Endothelial cell (in vitro differentiated cells): ENCODE data around the gene GUCY2F. TPM values are rescaled to one million over a fixed set of nuclear protein-coding genes. Genes with fewer than 3 reads are reported as not detected.

Experiments
- DNase-seq: peaks from one replicate; pipeline ENCODE4 v3.0.0; 2021; ENCODE audit warnings: low spot score
- H3K27ac Mint-ChIP-seq: one replicate; pipeline ENCODE4 v1.8.0; 2021; ENCODE audit warnings: mixed read lengths, inconsistent platforms; ENCODE audit not compliant: unreplicated experiment
- H3K27me3 Mint-ChIP-seq: one replicate; pipeline ENCODE4 v1.8.0; 2021; ENCODE audit warnings: mild to moderate bottlenecking, moderate library complexity, mixed read lengths, inconsistent platforms; ENCODE audit not compliant: unreplicated experiment
- H3K36me3 Mint-ChIP-seq: one replicate; pipeline ENCODE4 v1.8.0; 2021; ENCODE audit warnings: mild to moderate bottlenecking, low read depth, mixed read lengths, inconsistent platforms; ENCODE audit not compliant: unreplicated experiment
- H3K4me1 Mint-ChIP-seq: one replicate; pipeline ENCODE4 v1.8.0; 2021; ENCODE audit warnings: mild to moderate bottlenecking, mixed read lengths, inconsistent platforms; ENCODE audit not compliant: unreplicated experiment
- H3K4me3 Mint-ChIP-seq: one replicate; pipeline ENCODE4 v1.8.0; 2021; ENCODE audit warnings: mild to moderate bottlenecking, mixed read lengths, inconsistent platforms; ENCODE audit not compliant: unreplicated experiment
- H3K9me3 Mint-ChIP-seq: one replicate; pipeline ENCODE4 v1.8.0; 2021; ENCODE audit warnings: mixed read lengths, inconsistent platforms; ENCODE audit not compliant: unreplicated experiment
- CTCF ChIP-seq: fragments of 200-600 bp; sonication (generic); IDR thresholded peaks from one replicate; pipeline ENCODE4 v1.5.0; 2021; ENCODE audit warnings: antibody characterized with exemption; ENCODE audit not compliant: unreplicated experiment
- total RNA-seq: library from RNA; stranded (reverse); fragmentation: NEBNext Ultra II Directional; extraction: Animal tissue kit (Norgen Biotek cat#: 25700); gene quantifications from one replicate; pipeline ENCODE4 v1.2.1, GENCODE V29; 2021; ENCODE audit not compliant: unreplicated experiment

GUCY2F gene
- total RNA-seq, 1 donor from 2014 or later, result not detected

GRCh38 chrX:109390556-109390955 lies 91.3 kb downstream of the GUCY2F start:
- H3K27ac Mint-ChIP-seq, result no peak overlapping the region
- H3K36me3 Mint-ChIP-seq, result no peaks in the 10 kb centered on the region
- H3K9me3 Mint-ChIP-seq, result no peaks in the 10 kb centered on the region
- no peaks in the 10 kb centered on the region for H3K27me3 Mint-ChIP-seq
- no peak overlapping the region for H3K4me3 Mint-ChIP-seq
- TF ChIP-seq CTCF, result no peak
- peaks cover 3% of the 10 kb centered on the region for H3K4me1 Mint-ChIP-seq
- no peak for DNase-seq

GRCh38 chrX:109389917-109390316 lies 92.0 kb downstream of the GUCY2F start:
- no peak overlapping the region for H3K27ac Mint-ChIP-seq
- no peaks in the 10 kb centered on the region for H3K9me3 Mint-ChIP-seq
- H3K4me1 Mint-ChIP-seq, result peaks cover 3% of the 10 kb centered on the region
- no peak for TF ChIP-seq CTCF
- no peaks in the 10 kb centered on the region for H3K36me3 Mint-ChIP-seq
- H3K27me3 Mint-ChIP-seq, result no peaks in the 10 kb centered on the region
- DNase-seq, result no peak
- H3K4me3 Mint-ChIP-seq, result no peak overlapping the region

GRCh38 chrX:109384699-109385098 lies 97.2 kb downstream of the GUCY2F start:
- Mint-ChIP-seq H3K27me3 (no peaks in the 10 kb centered on the region), H3K36me3 (no peaks in the 10 kb centered on the region), H3K4me3 (no peak overlapping the region), H3K27ac (no peak overlapping the region), H3K9me3 (no peaks in the 10 kb centered on the region), H3K4me1 (no peaks in the 10 kb centered on the region)
- TF ChIP-seq CTCF, result peak; percentile 54
- peak; percentile 6 for DNase-seq

GRCh38 chrX:109382332-109382731 lies 99.6 kb downstream of the GUCY2F start:
- no peaks in the 10 kb centered on the region for H3K27me3 Mint-ChIP-seq
- no peak for TF ChIP-seq CTCF
- no peaks in the 10 kb centered on the region for H3K36me3 Mint-ChIP-seq
- H3K4me1 Mint-ChIP-seq, result no peaks in the 10 kb centered on the region
- DNase-seq, result no peak
- no peak overlapping the region for H3K27ac Mint-ChIP-seq
- no peak overlapping the region for H3K4me3 Mint-ChIP-seq
- no peaks in the 10 kb centered on the region for H3K9me3 Mint-ChIP-seq

- peaks cover 6% of the 10 kb centered on the region for H3K4me1 Mint-ChIP-seq
- H3K27ac Mint-ChIP-seq, result no peak overlapping the region
- H3K36me3 Mint-ChIP-seq, result no peaks in the 10 kb centered on the region
- H3K4me3 Mint-ChIP-seq, result no peak overlapping the region
- DNase-seq, result no peak
- TF ChIP-seq CTCF, result no peak
- H3K9me3 Mint-ChIP-seq, result no peaks in the 10 kb centered on the region
- H3K27me3 Mint-ChIP-seq, result no peaks in the 10 kb centered on the region
Measured at GRCh38 chrX:109378281-109378680, 103.6 kb downstream of the GUCY2F start.
